Measurements from ENCODE around the gene SLC4A1AP. TPM values are rescaled to one million over a fixed set of nuclear protein-coding genes. Genes with fewer than 3 reads are reported as not detected.

Gene SLC4A1AP
- total RNA-seq, 1 experiment from 2014 or later, result 20.8 TPM

- Histone ChIP-seq H3K18ac (ENCODE audit: insufficient read length, low read depth, low read length) (no peak overlapping the region), H4K5ac (ENCODE audit: insufficient read length, low read depth, low read length) (no peak overlapping the region), H4K8ac (replicated peaks; ENCODE audit: insufficient read length, low read depth, low read length) (no peak overlapping the region), H3K23me2 (ENCODE audit: insufficient read length, low read depth, low read length, poor library complexity, severe bottlenecking) (no peaks in the 10 kb centered on the region), H3K79me1 (ENCODE audit: insufficient read depth, low read depth, low read length, poor library complexity, severe bottlenecking) (no peaks in the 10 kb centered on the region), H3K9me3 (ENCODE audit: control insufficient read depth, low read depth, low read length) (no peaks in the 10 kb centered on the region), H3K23ac (ENCODE audit: insufficient read length, low read depth, low read length) (no peak overlapping the region), H3K79me2 (ENCODE audit: insufficient read depth, low read length) (no peaks in the 10 kb centered on the region), H4K91ac (ENCODE audit: insufficient read length, low read depth, low read length) (no peak overlapping the region), H2BK15ac (ENCODE audit: low read depth, low read length) (no peak overlapping the region), H3K9ac (ENCODE audit: extremely low read depth, insufficient read length, low read length) (no peak overlapping the region), H4K20me1 (ENCODE audit: control insufficient read depth, insufficient read depth, insufficient read length) (no peaks in the 10 kb centered on the region), H2BK120ac (ENCODE audit: low read depth, low read length, poor library complexity, severe bottlenecking) (no peak overlapping the region), H2BK5ac (ENCODE audit: insufficient read length, low read length) (no peak overlapping the region), H3K4ac (ENCODE audit: low read depth, low read length) (no peak overlapping the region), H2AFZ (ENCODE audit: low read length) (no peak overlapping the region), H3K27me3 (ENCODE audit: insufficient read depth, low read length) (no peaks in the 10 kb centered on the region), H2AK5ac (ENCODE audit: insufficient read length, low read length) (no peak overlapping the region), H3K27ac (ENCODE audit: insufficient read length, low read depth, low read length) (no peak overlapping the region), H3K56ac (ENCODE audit: insufficient read length, low read depth, low read length) (no peak overlapping the region), H2BK12ac (ENCODE audit: insufficient read length, low read depth, low read length) (no peak overlapping the region), H3K4me1 (ENCODE audit: insufficient read depth, low read length) (no peaks in the 10 kb centered on the region), H3T11ph (ENCODE audit: low read length) (no peak overlapping the region), H2BK20ac (ENCODE audit: low read depth, low read length, poor library complexity, severe bottlenecking) (no peak overlapping the region), H3K4me2 (ENCODE audit: insufficient read depth, insufficient read length, low read length) (no peak overlapping the region), H3K14ac (ENCODE audit: insufficient read depth, low read length) (no peak overlapping the region)
- Mint-ChIP-seq H3K4me1 (no peaks in the 10 kb centered on the region), H3K27ac (no peak overlapping the region), H3K9me3 (no peaks in the 10 kb centered on the region), H3K36me3 (ENCODE audit: insufficient read depth in 1 of 3, low read depth in 3 of 3) (peaks cover 0 to 39% (median 29%) of the 10 kb centered on the region in 3 experiments; a peak in 5 of 7 replicates), H3K4me3 (no peak overlapping the region), H3K27me3 (ENCODE audit: low read depth) (no peaks in the 10 kb centered on the region)
- DNase-seq, result no peak
- WGBS (ENCODE audit: extremely low coverage, insufficient read length, low lambda C conversion rate), result no CpG with 5 or more reads among the region's 1 CpG
- TF ChIP-seq CTCF (conservative IDR thresholded peaks at IDR 0.05), result no peak
These were observed 23.5 kb downstream of the SLC4A1AP start for GRCh38 chr2:27687232-27687631.

Data from H9 (cell line).